Measurements from ENCODE around the gene ZNF283.
"Not testable (repeated sequence)": the region's sequence is repeated elsewhere in the genome, so short reads cannot be mapped to it uniquely, and the experiment has no call there.

ZNF283 gene

GRCh38 chr19:43802216-43802951 lies 24.7 kb upstream of the ZNF283 start, which contains the start of gene LYPD5:
TSS of gene LYPD5 (minus strand) at chr19:43802447. CDS start at chr19:43802380, 67 bp downstream.
- no peak for DNase-seq

- no peak for DNase-seq
Measured at GRCh38 chr19:43804432-43804831, 22.7 kb upstream of the ZNF283 start.

DNA sequence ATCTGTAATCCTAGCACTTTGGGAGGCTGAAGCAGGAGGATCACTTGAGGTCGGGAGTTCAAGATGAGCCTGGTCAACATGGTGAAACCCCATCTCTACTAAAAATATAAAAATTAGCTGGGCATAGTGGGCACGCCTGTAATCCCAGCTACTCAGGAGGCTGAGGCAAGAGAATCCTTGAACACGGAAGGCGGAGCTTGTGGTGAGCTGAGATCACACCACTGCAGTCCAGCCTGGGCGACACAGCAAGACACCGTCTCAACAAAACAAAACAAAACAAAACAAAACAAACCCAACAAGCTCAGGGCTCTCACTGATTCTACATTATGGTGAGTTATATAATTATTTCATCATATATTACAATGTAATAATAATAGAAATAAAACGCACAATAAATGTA lies 20.7 kb upstream of the ZNF283 start:
- not testable (repeated sequence) for DNase-seq

- DNase-seq, result no peak
Measured at GRCh38 chr19:43806848-43807247, 20.3 kb upstream of the ZNF283 start.

DNA sequence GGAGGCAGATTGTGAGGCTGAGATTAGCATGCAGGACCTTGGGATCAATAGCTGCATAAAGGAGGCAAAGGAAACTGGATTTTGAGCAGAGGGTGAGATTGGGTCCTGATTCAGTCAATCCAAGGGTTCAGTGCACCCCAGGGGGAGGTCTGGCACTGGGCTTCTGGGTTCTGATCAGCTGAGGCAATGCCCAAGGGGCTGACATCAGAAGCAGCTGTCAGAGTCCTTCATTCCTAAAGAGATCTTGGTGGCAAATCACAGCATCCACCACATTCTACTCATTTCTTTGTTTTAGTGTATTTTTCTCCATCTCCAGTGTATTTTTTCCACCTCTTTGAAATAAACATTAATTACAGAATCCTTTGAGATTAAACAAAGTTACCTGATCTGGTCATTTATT lies 19.5 kb upstream of the ZNF283 start:
- no peak for DNase-seq

GRCh38 chr19:43809762-43810696 lies 17.1 kb upstream of the ZNF283 start:
- DNase-seq, result no peak

DNA sequence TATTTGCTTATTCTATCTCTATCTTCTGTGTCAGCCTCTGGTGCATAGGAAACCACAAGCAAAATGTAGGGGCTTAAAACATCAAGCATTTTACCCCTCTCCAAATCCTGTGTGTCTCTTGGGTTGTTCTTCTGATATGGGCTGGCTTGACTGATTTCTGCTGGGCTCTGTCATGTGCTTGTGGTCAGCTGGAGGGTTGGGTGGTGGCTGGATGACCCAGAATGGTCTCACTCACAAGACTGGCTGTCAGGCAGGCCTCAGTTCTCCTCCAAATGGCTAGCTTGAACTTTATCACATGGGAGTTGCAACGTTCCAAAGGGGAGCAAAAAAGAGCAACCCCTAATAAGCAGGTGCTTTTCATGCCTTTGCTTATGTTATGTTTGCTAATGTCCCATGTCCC lies 15.3 kb upstream of the ZNF283 start:
- no peak for DNase-seq

DNA sequence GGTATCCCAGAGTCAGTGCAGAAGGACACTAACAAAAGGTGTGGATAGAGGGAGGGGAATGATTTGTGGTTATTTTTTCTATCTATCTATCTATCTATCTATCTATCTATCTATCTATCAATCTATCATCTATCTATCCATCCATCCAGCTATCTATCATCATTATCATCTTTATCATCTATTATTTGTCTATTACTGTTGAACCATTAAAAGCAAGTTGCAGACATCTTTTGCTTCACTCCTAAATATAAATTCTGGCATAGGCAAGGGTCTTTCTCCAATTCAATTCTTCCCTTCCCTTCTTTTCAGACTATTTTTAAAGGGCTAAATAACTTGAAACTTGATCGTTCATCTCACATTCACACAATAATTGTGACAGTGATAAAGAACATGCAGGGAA lies 14.9 kb upstream of the ZNF283 start:
- DNase-seq, result no peak

GRCh38 chr19:43812688-43813087 lies 14.4 kb upstream of the ZNF283 start:
- DNase-seq, result no peak

- DNase-seq, result no peak
Measured at GRCh38 chr19:43814663-43815352, 12.3 kb upstream of the ZNF283 start.

DNA sequence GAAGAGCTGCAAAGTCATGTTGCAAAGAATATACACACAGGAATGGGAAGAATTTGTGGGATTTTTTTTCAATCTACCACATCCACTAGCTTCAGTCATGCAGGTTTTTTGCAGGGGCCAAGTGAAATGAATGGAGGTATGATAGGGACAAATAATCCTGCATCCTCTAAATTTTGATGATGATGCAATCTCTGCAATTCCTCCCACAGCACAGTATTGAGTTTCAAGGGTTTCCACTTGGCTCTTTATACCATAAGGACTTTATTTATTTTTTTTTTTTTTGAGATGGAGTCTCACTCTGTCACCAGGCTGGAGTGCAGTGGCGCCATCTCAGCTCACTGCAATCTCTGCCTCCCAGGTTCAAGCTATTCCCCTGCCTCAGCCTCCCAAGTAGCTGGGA lies 9.7 kb upstream of the ZNF283 start:
- not testable (repeated sequence) for DNase-seq

DNA sequence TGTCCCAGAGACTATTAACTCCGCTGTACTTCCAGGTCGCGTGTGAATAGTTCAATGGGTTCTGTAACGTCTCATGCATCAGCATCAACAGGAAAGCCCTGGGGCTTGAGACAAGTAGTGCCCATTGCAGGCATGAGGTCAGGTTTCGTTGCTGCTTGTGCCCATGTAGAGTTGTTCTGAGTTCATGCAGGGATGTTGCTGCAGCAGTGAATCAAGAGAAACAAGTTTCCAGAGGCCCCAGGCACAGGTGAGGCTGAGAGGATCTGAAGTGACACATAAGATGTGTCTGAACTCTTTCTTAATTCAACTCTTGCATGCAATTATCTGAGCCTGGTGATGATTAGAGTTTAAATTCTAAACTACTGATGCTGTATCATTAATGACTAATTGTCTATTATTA lies 8.6 kb upstream of the ZNF283 start:
- DNase-seq, result no peak

GRCh38 chr19:43820098-43820883 lies 6.8 kb upstream of the ZNF283 start:
- DNase-seq, result no peak

DNA sequence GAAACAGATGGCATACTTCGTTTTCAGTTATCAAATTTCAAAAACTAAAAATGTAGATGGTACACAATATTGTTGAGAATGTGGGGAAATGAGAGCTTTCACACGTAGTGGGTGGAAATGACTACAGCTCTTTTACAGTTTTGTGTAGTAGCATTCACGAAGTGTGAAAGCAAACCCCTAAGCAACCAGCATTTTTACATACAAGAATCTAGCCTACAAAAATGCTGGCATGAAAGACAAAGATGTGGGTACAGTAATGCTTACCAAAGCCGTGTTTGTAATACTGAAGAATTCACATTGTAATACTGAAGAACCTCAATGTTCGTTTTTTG lies 6.3 kb upstream of the ZNF283 start:
- DNase-seq, result no peak

GRCh38 chr19:43823856-43824255 lies 3.3 kb upstream of the ZNF283 start:
- DNase-seq, result not testable (repeated sequence)

DNA sequence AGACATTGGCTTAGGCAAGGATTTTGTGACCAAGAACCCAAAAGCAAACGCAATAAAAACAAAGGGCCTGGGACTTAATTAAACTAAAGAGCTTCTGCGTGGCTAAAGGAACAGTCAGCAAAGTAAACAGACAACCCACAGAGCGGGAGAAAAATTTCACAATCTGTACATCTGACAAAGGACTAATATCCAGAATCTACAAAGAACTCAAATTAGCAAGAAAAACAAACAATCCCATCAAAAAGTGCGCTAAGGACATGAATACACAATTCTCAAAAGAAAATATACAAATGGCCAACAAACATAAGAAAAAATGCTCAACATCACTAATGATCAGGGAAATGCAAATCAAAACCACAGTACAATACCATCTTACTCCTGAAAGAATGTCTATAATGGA lies 2.5 kb upstream of the ZNF283 start:
- DNase-seq, result not testable (repeated sequence)

- no peak for DNase-seq
Measured at GRCh38 chr19:43839139-43839538, 12.0 kb downstream of the ZNF283 start.

GRCh38 chr19:43842007-43842406 lies 14.9 kb downstream of the ZNF283 start:
- DNase-seq, result no peak

DNA sequence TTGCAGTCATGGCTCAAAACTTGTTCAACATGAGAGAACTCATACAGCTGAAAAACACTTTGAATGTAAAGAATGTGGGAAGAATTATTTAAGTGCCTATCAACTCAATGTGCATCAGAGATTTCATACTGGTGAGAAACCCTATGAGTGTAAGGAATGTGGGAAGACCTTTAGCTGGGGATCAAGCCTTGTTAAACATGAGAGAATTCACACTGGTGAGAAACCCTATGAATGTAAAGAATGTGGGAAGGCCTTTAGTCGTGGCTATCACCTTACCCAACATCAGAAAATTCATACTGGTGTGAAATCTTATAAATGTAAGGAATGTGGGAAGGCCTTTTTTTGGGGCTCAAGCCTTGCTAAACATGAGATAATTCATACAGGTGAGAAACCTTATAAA lies 20.1 kb downstream of the ZNF283 start:
- no peak for DNase-seq

- DNase-seq, result no peak
Measured at GRCh38 chr19:43847884-43848283, 20.8 kb downstream of the ZNF283 start.

- no peak for DNase-seq
Measured at GRCh38 chr19:43848821-43849220, 21.7 kb downstream of the ZNF283 start.

GRCh38 chr19:43858174-43858573 lies 31.1 kb downstream of the ZNF283 start:
- DNase-seq, result no peak

GRCh38 chr19:43866923-43867322 lies 39.8 kb downstream of the ZNF283 start:
- not testable (repeated sequence) for DNase-seq

Data from effector CD8-positive, alpha-beta T cell (primary cell).